Activated CD4-positive, alpha-beta T cell treated with anti-CD3 and anti-CD28 coated beads, Interleukin-2, Interleukin-4, amounts not matched to agents 100 ng/mL and 50 ng/mL, durations not matched to agents 16 hours and 8 hours (primary cell): ENCODE measurements around the gene DPY19L1.
"Not testable (repeated sequence)": the region's sequence is repeated elsewhere in the genome, so short reads cannot be mapped to it uniquely, and the experiment has no call there.

Experiments used
- DNase-seq: peaks from one replicate; pipeline ENCODE4 v3.0.0-alpha.2; 2020; ENCODE audit warnings: low spot score

Gene DPY19L1

GRCh38 chr7:34918198-34918861 is 119.0 kb downstream of the DPY19L1 start:
- DNase-seq = not testable (repeated sequence)

- not testable (repeated sequence) for DNase-seq
Observed at GRCh38 chr7:34917515-34917914, 119.8 kb downstream of the DPY19L1 start.

GRCh38 chr7:34916267-34916666 is 121.0 kb downstream of the DPY19L1 start:
- DNase-seq = no peak

GRCh38 chr7:34912236-34912635 is 125.0 kb downstream of the DPY19L1 start:
- no peak for DNase-seq

- not testable (repeated sequence) for DNase-seq
Observed at GRCh38 chr7:34906266-34906850, 130.9 kb downstream of the DPY19L1 start.

- no peak for DNase-seq
Observed at GRCh38 chr7:34904987-34905386, 132.3 kb downstream of the DPY19L1 start.

- not testable (repeated sequence) for DNase-seq
Observed at GRCh38 chr7:34903921-34904320, 133.4 kb downstream of the DPY19L1 start.

GRCh38 chr7:34902182-34902581 is 135.1 kb downstream of the DPY19L1 start:
- DNase-seq = no peak

- DNase-seq = peak; percentile 10
Observed at GRCh38 chr7:34900891-34901513, 136.3 kb downstream of the DPY19L1 start.

- DNase-seq = no peak
Observed at GRCh38 chr7:34895202-34895601, 142.1 kb downstream of the DPY19L1 start.

- no peak for DNase-seq
Observed at GRCh38 chr7:34889951-34890350, 147.3 kb downstream of the DPY19L1 start.

- DNase-seq = no peak
Observed at GRCh38 chr7:34886856-34887255, 150.4 kb downstream of the DPY19L1 start.

- not testable (repeated sequence) for DNase-seq
Observed at GRCh38 chr7:34883855-34884254, 153.4 kb downstream of the DPY19L1 start.

GRCh38 chr7:34879871-34880270 is 157.4 kb downstream of the DPY19L1 start:
- no peak for DNase-seq

- DNase-seq = not testable (repeated sequence)
Observed at GRCh38 chr7:34878944-34879735, 158.1 kb downstream of the DPY19L1 start.
